ENCODE data around the gene CGB1. TPM values are rescaled to one million over a fixed set of nuclear protein-coding genes. Genes with fewer than 3 reads are reported as not detected.

Gene CGB1
- total and polyA plus RNA-seq, 2 of the 13 experiments (the other 11 are each of a cell fraction or from before 2014, with no cell fraction given): not detected

- ChIA-PET CTCF (ENCODE audit: low intra/inter-chr PET ratio, low total read pairs) (no interaction called here), POLR2A (interaction anchor here (0.5 to 1.0 kb wide), 2 partner anchors 8 to 159 kb away, joined by 3 to 5 read pairs; no protein-coding TSS in a partner anchor)
- Histone ChIP-seq H3K27me3 (ENCODE audit: control insufficient read depth in 1 of 2, insufficient read depth in 2 of 2, low read length in 2 of 2) (peaks cover 1 to 44% of the 10 kb centered on the region in 2 experiments; a peak in 4 of 5 replicates), H3K9me3 (ENCODE audit: low read length) (no peaks in the 10 kb centered on the region), H4K20me1 (ENCODE audit: insufficient read depth, low read length) (no peaks in the 10 kb centered on the region), H3K79me2 (ENCODE audit: insufficient read depth, low read length) (no peaks in the 10 kb centered on the region), H3K27ac (ENCODE audit: extremely low read length, insufficient read depth, low read length) (no peak within 1 kb of the TSS), H3K4me2 (ENCODE audit: low read depth, low read length) (peak within 1 kb of the TSS; percentile 39; the same call in 1 of the 2 replicates), H3K9ac (ENCODE audit: insufficient read depth, low read depth, low read length) (no peak within 1 kb of the TSS), H3K4me3 (replicated peaks in 1 of 3; ENCODE audit: insufficient read depth in 1 of 3, low read depth in 2 of 3, low read length in 3 of 3) (peak within 1 kb of the TSS in 2 of 3 experiments; percentile 21 to 46; a peak in 2 of 6 replicates), H3K36me3 (replicated peaks in 1 of 2; ENCODE audit: control insufficient read depth in 1 of 2, insufficient read depth in 2 of 2, low read length in 2 of 2) (no peaks in the 10 kb centered on the region), H3K4me1 (ENCODE audit: insufficient read depth, low read length) (peaks cover 8% of the 10 kb centered on the region; the same call in 1 of the 2 replicates), H2AFZ (ENCODE audit: low read length) (no peak within 1 kb of the TSS)
- FAIRE-seq: no peak
- intact Hi-C loops (cut with micrococcal nuclease; ENCODE audit: unreplicated experiment): no loop called here
- peak; percentile 83 for ATAC-seq
- 17% methylated on average over 10 of the region's 53 CpGs for WGBS (ENCODE audit: low lambda C conversion rate)
- in situ Hi-C loops (cut with HindIII; ENCODE audit: extremely low pct_ligation_motif_present, low pct_unique_long_range_greater_than_20kb): no loop called here
- no TSS peak for BruUV-seq (replicated peaks)
- peak; percentile 20 for DNase-seq (ENCODE audit: low spot score)
- TF ChIP-seq ZNF317 (CRISPR knock-in tag; IDR thresholded peaks at IDR 0.05) (no peak), UBTF (CRISPR knock-in tag; IDR thresholded peaks at IDR 0.05) (peak; percentile 51; the same call in 1 of the 2 replicates), FOXP1 (IDR thresholded peaks at IDR 0.05) (no peak), FOXP1 (CRISPR knock-in tag; IDR thresholded peaks at IDR 0.05) (no peak), KLF13 (CRISPR knock-in tag; IDR thresholded peaks at IDR 0.05) (no peak), LRRFIP1 (CRISPR knock-in tag; conservative IDR thresholded peaks at IDR 0.05) (no peak), ZNF83 (CRISPR knock-in tag; IDR thresholded peaks at IDR 0.05; ENCODE audit: borderline replicate concordance) (no peak), ZNF225 (CRISPR knock-in tag; IDR thresholded peaks at IDR 0.05) (no peak), ZFAT (CRISPR knock-in tag; conservative IDR thresholded peaks at IDR 0.05) (no peak), ZSCAN22 (CRISPR knock-in tag; IDR thresholded peaks at IDR 0.05) (0 out of 2 replicates have a peak, but pooled peaks have one; percentile 5)
- TF ChIP-seq, protein P1, sequence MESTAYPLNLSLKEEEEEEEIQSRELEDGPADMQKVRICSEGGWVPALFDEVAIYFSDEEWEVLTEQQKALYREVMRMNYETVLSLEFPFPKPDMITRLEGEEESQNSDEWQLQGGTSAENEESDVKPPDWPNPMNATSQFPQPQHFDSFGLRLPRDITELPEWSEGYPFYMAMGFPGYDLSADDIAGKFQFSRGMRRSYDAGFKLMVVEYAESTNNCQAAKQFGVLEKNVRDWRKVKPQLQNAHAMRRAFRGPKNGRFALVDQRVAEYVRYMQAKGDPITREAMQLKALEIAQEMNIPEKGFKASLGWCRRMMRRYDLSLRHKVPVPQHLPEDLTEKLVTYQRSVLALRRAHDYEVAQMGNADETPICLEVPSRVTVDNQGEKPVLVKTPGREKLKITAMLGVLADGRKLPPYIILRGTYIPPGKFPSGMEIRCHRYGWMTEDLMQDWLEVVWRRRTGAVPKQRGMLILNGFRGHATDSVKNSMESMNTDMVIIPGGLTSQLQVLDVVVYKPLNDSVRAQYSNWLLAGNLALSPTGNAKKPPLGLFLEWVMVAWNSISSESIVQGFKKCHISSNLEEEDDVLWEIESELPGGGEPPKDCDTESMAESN (CRISPR knock-in tag; conservative IDR thresholded peaks at IDR 0.05): 0 out of 2 replicates have a peak, but pooled peaks have one; percentile 19
- TF ChIP-seq, protein P2, sequence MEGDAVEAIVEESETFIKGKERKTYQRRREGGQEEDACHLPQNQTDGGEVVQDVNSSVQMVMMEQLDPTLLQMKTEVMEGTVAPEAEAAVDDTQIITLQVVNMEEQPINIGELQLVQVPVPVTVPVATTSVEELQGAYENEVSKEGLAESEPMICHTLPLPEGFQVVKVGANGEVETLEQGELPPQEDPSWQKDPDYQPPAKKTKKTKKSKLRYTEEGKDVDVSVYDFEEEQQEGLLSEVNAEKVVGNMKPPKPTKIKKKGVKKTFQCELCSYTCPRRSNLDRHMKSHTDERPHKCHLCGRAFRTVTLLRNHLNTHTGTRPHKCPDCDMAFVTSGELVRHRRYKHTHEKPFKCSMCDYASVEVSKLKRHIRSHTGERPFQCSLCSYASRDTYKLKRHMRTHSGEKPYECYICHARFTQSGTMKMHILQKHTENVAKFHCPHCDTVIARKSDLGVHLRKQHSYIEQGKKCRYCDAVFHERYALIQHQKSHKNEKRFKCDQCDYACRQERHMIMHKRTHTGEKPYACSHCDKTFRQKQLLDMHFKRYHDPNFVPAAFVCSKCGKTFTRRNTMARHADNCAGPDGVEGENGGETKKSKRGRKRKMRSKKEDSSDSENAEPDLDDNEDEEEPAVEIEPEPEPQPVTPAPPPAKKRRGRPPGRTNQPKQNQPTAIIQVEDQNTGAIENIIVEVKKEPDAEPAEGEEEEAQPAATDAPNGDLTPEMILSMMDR (CRISPR knock-in tag; IDR thresholded peaks at IDR 0.05): peak; percentile 28; the same call in 1 of the 2 replicates
- TF ChIP-seq, protein P3, sequence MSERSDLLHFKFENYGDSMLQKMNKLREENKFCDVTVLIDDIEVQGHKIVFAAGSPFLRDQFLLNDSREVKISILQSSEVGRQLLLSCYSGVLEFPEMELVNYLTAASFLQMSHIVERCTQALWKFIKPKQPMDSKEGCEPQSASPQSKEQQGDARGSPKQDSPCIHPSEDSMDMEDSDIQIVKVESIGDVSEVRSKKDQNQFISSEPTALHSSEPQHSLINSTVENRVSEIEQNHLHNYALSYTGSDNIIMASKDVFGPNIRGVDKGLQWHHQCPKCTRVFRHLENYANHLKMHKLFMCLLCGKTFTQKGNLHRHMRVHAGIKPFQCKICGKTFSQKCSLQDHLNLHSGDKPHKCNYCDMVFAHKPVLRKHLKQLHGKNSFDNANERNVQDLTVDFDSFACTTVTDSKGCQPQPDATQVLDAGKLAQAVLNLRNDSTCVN (CRISPR knock-in tag; IDR thresholded peaks at IDR 0.05; ENCODE audit: borderline replicate concordance): no peak
Measured at GRCh38 chr19:49064768-49065611, 28.3 kb upstream of the CGB1 start, which contains the start of gene NTF4. TSS of gene NTF4 (minus strand) at chr19:49064818. CDS start at chr19:49061997, 2,821 bp downstream.
